ENCODE data around the gene C10orf105.

The C10orf105 gene

GRCh38 chr10:71700731-71701368 lies 18.7 kb downstream of the C10orf105 start:
- Histone ChIP-seq H3K4me3 (ENCODE audit: low read depth in 1 of 2, low read length in 2 of 2) (no peak overlapping the region), H3K27me3 (ENCODE audit: control insufficient read depth in 1 of 2, insufficient read depth in 2 of 2, low read length in 2 of 2) (no peaks in the 10 kb centered on the region), H3K9me3 (ENCODE audit: low read length) (no peaks in the 10 kb centered on the region), H3K9ac (ENCODE audit: low read length) (no peak overlapping the region), H3K36me3 (ENCODE audit: insufficient read depth, low read length) (no peaks in the 10 kb centered on the region), H3K27ac (ENCODE audit: low read depth, low read length) (no peak overlapping the region), H3K4me1 (ENCODE audit: insufficient read depth, low read length) (no peaks in the 10 kb centered on the region)

GRCh38 chr10:71698737-71699136 lies 20.8 kb downstream of the C10orf105 start:
- Histone ChIP-seq H3K9ac (ENCODE audit: low read length) (no peak overlapping the region), H3K27ac (ENCODE audit: low read depth, low read length) (no peak overlapping the region), H3K27me3 (ENCODE audit: control insufficient read depth in 1 of 2, insufficient read depth in 2 of 2, low read length in 2 of 2) (no peaks in the 10 kb centered on the region), H3K4me1 (ENCODE audit: insufficient read depth, low read length) (no peaks in the 10 kb centered on the region), H3K4me3 (ENCODE audit: low read depth in 1 of 2, low read length in 2 of 2) (no peak overlapping the region), H3K36me3 (ENCODE audit: insufficient read depth, low read length) (no peaks in the 10 kb centered on the region), H3K9me3 (ENCODE audit: low read length) (no peaks in the 10 kb centered on the region)

GRCh38 chr10:71697938-71698709 lies 21.5 kb downstream of the C10orf105 start:
- no peak overlapping the region for H3K4me3 ChIP-seq (ENCODE audit: low read depth in 1 of 2, low read length in 2 of 2)

GRCh38 chr10:71696628-71697326 lies 22.8 kb downstream of the C10orf105 start:
- no peaks in the 10 kb centered on the region for H3K9me3 ChIP-seq (ENCODE audit: low read length)
- H3K4me3 ChIP-seq (ENCODE audit: low read depth in 1 of 2, low read length in 2 of 2): no peak overlapping the region
- H3K36me3 ChIP-seq (ENCODE audit: insufficient read depth, low read length): no peaks in the 10 kb centered on the region
- H3K27me3 ChIP-seq (ENCODE audit: control insufficient read depth in 1 of 2, insufficient read depth in 2 of 2, low read length in 2 of 2): no peaks in the 10 kb centered on the region
- H3K27ac ChIP-seq (ENCODE audit: low read depth, low read length): no peak overlapping the region
- no peaks in the 10 kb centered on the region for H3K4me1 ChIP-seq (ENCODE audit: insufficient read depth, low read length)
- no peak overlapping the region for H3K9ac ChIP-seq (ENCODE audit: low read length)

More at GRCh38 chr10:71697938-71698709, 21.5 kb downstream of the C10orf105 start:
- H3K9ac ChIP-seq (ENCODE audit: low read length): no peak overlapping the region
- no peak overlapping the region for H3K27ac ChIP-seq (ENCODE audit: low read depth, low read length)
- H3K27me3 ChIP-seq (ENCODE audit: control insufficient read depth in 1 of 2, insufficient read depth in 2 of 2, low read length in 2 of 2): no peaks in the 10 kb centered on the region
- H3K36me3 ChIP-seq (ENCODE audit: insufficient read depth, low read length): no peaks in the 10 kb centered on the region
- H3K9me3 ChIP-seq (ENCODE audit: low read length): no peaks in the 10 kb centered on the region
- H3K4me1 ChIP-seq (ENCODE audit: insufficient read depth, low read length): no peaks in the 10 kb centered on the region

GRCh38 chr10:71695502-71696476 lies 23.8 kb downstream of the C10orf105 start:
- Histone ChIP-seq H3K36me3 (ENCODE audit: insufficient read depth, low read length) (no peaks in the 10 kb centered on the region), H3K27ac (ENCODE audit: low read depth, low read length) (no peak overlapping the region), H3K4me3 (ENCODE audit: low read depth in 1 of 2, low read length in 2 of 2) (no peak overlapping the region), H3K9me3 (ENCODE audit: low read length) (peaks cover 4% of the 10 kb centered on the region), H3K27me3 (ENCODE audit: control insufficient read depth in 1 of 2, insufficient read depth in 2 of 2, low read length in 2 of 2) (no peaks in the 10 kb centered on the region), H3K9ac (ENCODE audit: low read length) (no peak overlapping the region), H3K4me1 (ENCODE audit: insufficient read depth, low read length) (no peaks in the 10 kb centered on the region)

- Histone ChIP-seq H3K27ac (ENCODE audit: low read depth, low read length) (no peak overlapping the region), H3K36me3 (ENCODE audit: insufficient read depth, low read length) (no peaks in the 10 kb centered on the region)
Observed at GRCh38 chr10:71694567-71694968, 25.0 kb downstream of the C10orf105 start.

GRCh38 chr10:71694039-71694501 lies 25.5 kb downstream of the C10orf105 start:
- H3K27me3 ChIP-seq (ENCODE audit: control insufficient read depth in 1 of 2, insufficient read depth in 2 of 2, low read length in 2 of 2): no peaks in the 10 kb centered on the region
- H3K36me3 ChIP-seq (ENCODE audit: insufficient read depth, low read length): no peaks in the 10 kb centered on the region
- H3K4me3 ChIP-seq (ENCODE audit: low read depth in 1 of 2, low read length in 2 of 2): no peak overlapping the region
- no peak overlapping the region for H3K9ac ChIP-seq (ENCODE audit: low read length)
- H3K27ac ChIP-seq (ENCODE audit: low read depth, low read length): no peak overlapping the region
- peaks cover 4% of the 10 kb centered on the region for H3K9me3 ChIP-seq (ENCODE audit: low read length)
- no peaks in the 10 kb centered on the region for H3K4me1 ChIP-seq (ENCODE audit: insufficient read depth, low read length)

More at GRCh38 chr10:71694567-71694968, 25.0 kb downstream of the C10orf105 start:
- no peak overlapping the region for H3K9ac ChIP-seq (ENCODE audit: low read length)
- H3K27me3 ChIP-seq (ENCODE audit: control insufficient read depth in 1 of 2, insufficient read depth in 2 of 2, low read length in 2 of 2): no peaks in the 10 kb centered on the region
- no peaks in the 10 kb centered on the region for H3K4me1 ChIP-seq (ENCODE audit: insufficient read depth, low read length)
- no peak overlapping the region for H3K4me3 ChIP-seq (ENCODE audit: low read depth in 1 of 2, low read length in 2 of 2)
- peaks cover 4% of the 10 kb centered on the region for H3K9me3 ChIP-seq (ENCODE audit: low read length)

- Histone ChIP-seq H3K9ac (ENCODE audit: low read length) (no peak overlapping the region), H3K9me3 (ENCODE audit: low read length) (peaks cover 4% of the 10 kb centered on the region), H3K4me1 (ENCODE audit: insufficient read depth, low read length) (no peaks in the 10 kb centered on the region), H3K27me3 (ENCODE audit: control insufficient read depth in 1 of 2, insufficient read depth in 2 of 2, low read length in 2 of 2) (no peaks in the 10 kb centered on the region), H3K36me3 (ENCODE audit: insufficient read depth, low read length) (no peaks in the 10 kb centered on the region), H3K27ac (ENCODE audit: low read depth, low read length) (no peak overlapping the region), H3K4me3 (ENCODE audit: low read depth in 1 of 2, low read length in 2 of 2) (no peak overlapping the region)
Observed at GRCh38 chr10:71693377-71693776, 26.2 kb downstream of the C10orf105 start.

GRCh38 chr10:71692598-71693306 lies 26.8 kb downstream of the C10orf105 start:
- no peak overlapping the region for H3K4me3 ChIP-seq (ENCODE audit: low read depth in 1 of 2, low read length in 2 of 2)
- H3K9ac ChIP-seq (ENCODE audit: low read length): no peak overlapping the region
- H3K27me3 ChIP-seq (ENCODE audit: control insufficient read depth in 1 of 2, insufficient read depth in 2 of 2, low read length in 2 of 2): no peaks in the 10 kb centered on the region
- no peak overlapping the region for H3K27ac ChIP-seq (ENCODE audit: low read depth, low read length)
- H3K9me3 ChIP-seq (ENCODE audit: low read length): peaks cover 4% of the 10 kb centered on the region
- H3K36me3 ChIP-seq (ENCODE audit: insufficient read depth, low read length): no peaks in the 10 kb centered on the region
- H3K4me1 ChIP-seq (ENCODE audit: insufficient read depth, low read length): no peaks in the 10 kb centered on the region

- no peaks in the 10 kb centered on the region for H3K4me1 ChIP-seq (ENCODE audit: insufficient read depth, low read length)
- peaks cover 4% of the 10 kb centered on the region for H3K9me3 ChIP-seq (ENCODE audit: low read length)
- H3K27me3 ChIP-seq (ENCODE audit: control insufficient read depth in 1 of 2, insufficient read depth in 2 of 2, low read length in 2 of 2): no peaks in the 10 kb centered on the region
- no peak overlapping the region for H3K9ac ChIP-seq (ENCODE audit: low read length)
- H3K27ac ChIP-seq (ENCODE audit: low read depth, low read length): no peak overlapping the region
- no peaks in the 10 kb centered on the region for H3K36me3 ChIP-seq (ENCODE audit: insufficient read depth, low read length)
- H3K4me3 ChIP-seq (ENCODE audit: low read depth in 1 of 2, low read length in 2 of 2): no peak overlapping the region
Observed at GRCh38 chr10:71691405-71691804, 28.2 kb downstream of the C10orf105 start.

All from muscle layer of colon (tissue), 2 donors.